HAP-1 (cell line): Measurements from ENCODE around the gene SHF.
"Not testable (repeated sequence)": the region's sequence is repeated elsewhere in the genome, so short reads cannot be mapped to it uniquely, and the experiment has no call there.

Source experiments
- DNase-seq, 2 experiments: peaks; one replicate each; pipeline ENCODE4 v3.0.0-alpha.2; 2016 to 2020; ENCODE audit warnings: low spot score in 2 of 2
- H3K27me3 ChIP-seq: fragments of 250-450 bp; sonication (Bioruptor Pico); 2 replicates; pipeline ENCODE4 v1.5.1; 2020; ENCODE audit warnings: low read depth, mild to moderate bottlenecking, moderate library complexity
- H3K36me3 ChIP-seq: fragments of 250-450 bp; sonication (Bioruptor Pico); replicated peaks from 2 replicates; pipeline ENCODE4 v1.5.1; 2020; ENCODE audit warnings: mild to moderate bottlenecking
- H3K4me1 ChIP-seq: fragments of 250-450 bp; sonication (Bioruptor Pico); 2 replicates; pipeline ENCODE4 v1.5.1; 2020; ENCODE audit warnings: mild to moderate bottlenecking
- H3K4me3 ChIP-seq: fragments of 250-450 bp; sonication (Bioruptor Pico); 2 replicates; pipeline ENCODE4 v1.5.1; 2020; ENCODE audit warnings: mild to moderate bottlenecking, moderate library complexity
- H3K9me3 ChIP-seq: fragments of 250-450 bp; sonication (Bioruptor Pico); 2 replicates; pipeline ENCODE4 v1.5.1; 2020; ENCODE audit warnings: mild to moderate bottlenecking, moderate library complexity
- in situ Hi-C: fragments of 300-500 bp; cut with MboI; formaldehyde crosslinking; loops from 3 replicates; pipeline ENCODE4 v1.14.3; 2020; ENCODE audit warnings: low sequenced_read_pairs, inconsistent platforms, mixed read lengths

The SHF gene

GRCh38 chr15:45140557-45141250 is 47.1 kb downstream of the SHF start:
- Histone ChIP-seq H3K4me1 (peaks cover 5% of the 10 kb centered on the region), H3K36me3 (no peaks in the 10 kb centered on the region), H3K27me3 (no peaks in the 10 kb centered on the region), H3K4me3 (no peak overlapping the region), H3K9me3 (no peaks in the 10 kb centered on the region)
- in situ Hi-C loops = no loop called here
- peak; percentile 24 to 37 for DNase-seq

- no peaks in the 10 kb centered on the region for H3K27me3 ChIP-seq
- no peaks in the 10 kb centered on the region for H3K36me3 ChIP-seq
- H3K9me3 ChIP-seq = no peaks in the 10 kb centered on the region
- peaks cover 5% of the 10 kb centered on the region for H3K4me1 ChIP-seq
- H3K4me3 ChIP-seq = no peak overlapping the region
- no peak for DNase-seq
- in situ Hi-C loops = no loop called here
Measured at GRCh38 chr15:45139770-45140169, 48.0 kb downstream of the SHF start.

- Histone ChIP-seq H3K36me3 (no peaks in the 10 kb centered on the region), H3K4me1 (peaks cover 5% of the 10 kb centered on the region), H3K27me3 (no peaks in the 10 kb centered on the region), H3K9me3 (no peaks in the 10 kb centered on the region), H3K4me3 (no peak overlapping the region)
- in situ Hi-C loops = no loop called here
- DNase-seq = no peak
Measured at GRCh38 chr15:45138814-45139765, 48.7 kb downstream of the SHF start.

- no peak for DNase-seq
- Histone ChIP-seq H3K36me3 (no peaks in the 10 kb centered on the region), H3K4me3 (no peak overlapping the region), H3K9me3 (no peaks in the 10 kb centered on the region), H3K27me3 (no peaks in the 10 kb centered on the region), H3K4me1 (peaks cover 5% of the 10 kb centered on the region)
- in situ Hi-C loops = no loop called here
Measured at GRCh38 chr15:45137703-45138102, 50.1 kb downstream of the SHF start.

- DNase-seq = no peak
- H3K4me1 ChIP-seq = peaks cover 5% of the 10 kb centered on the region
- no peaks in the 10 kb centered on the region for H3K36me3 ChIP-seq
- H3K4me3 ChIP-seq = no peak overlapping the region
- H3K27me3 ChIP-seq = no peaks in the 10 kb centered on the region
- H3K9me3 ChIP-seq = no peaks in the 10 kb centered on the region
- in situ Hi-C loops = no loop called here
Measured at GRCh38 chr15:45136378-45136764, 51.4 kb downstream of the SHF start.

GRCh38 chr15:45135705-45136377 is 51.9 kb downstream of the SHF start:
- H3K4me3 ChIP-seq, in situ Hi-C loops, H3K9me3 ChIP-seq, H3K36me3 ChIP-seq, H3K4me1 ChIP-seq, DNase-seq, H3K27me3 ChIP-seq: not testable (repeated sequence)

- no peaks in the 10 kb centered on the region for H3K27me3 ChIP-seq
- no peak for DNase-seq
- H3K4me1 ChIP-seq = no peaks in the 10 kb centered on the region; the same call in 1 of the 2 replicates
- no peak overlapping the region for H3K4me3 ChIP-seq
- no peaks in the 10 kb centered on the region for H3K9me3 ChIP-seq
- in situ Hi-C loops = no loop called here
- no peaks in the 10 kb centered on the region for H3K36me3 ChIP-seq
Measured at GRCh38 chr15:45134682-45135604, 52.8 kb downstream of the SHF start.

- no peaks in the 10 kb centered on the region for H3K9me3 ChIP-seq
- no peak for DNase-seq
- H3K4me3 ChIP-seq = no peak overlapping the region
- H3K4me1 ChIP-seq = no peaks in the 10 kb centered on the region
- no peaks in the 10 kb centered on the region for H3K27me3 ChIP-seq
- in situ Hi-C loops = no loop called here
- H3K36me3 ChIP-seq = no peaks in the 10 kb centered on the region
Measured at GRCh38 chr15:45134046-45134445, 53.7 kb downstream of the SHF start.

GRCh38 chr15:45133561-45133920 is 54.2 kb downstream of the SHF start:
- Histone ChIP-seq H3K36me3 (no peaks in the 10 kb centered on the region), H3K9me3 (no peaks in the 10 kb centered on the region), H3K4me1 (no peaks in the 10 kb centered on the region), H3K4me3 (no peak overlapping the region), H3K27me3 (no peaks in the 10 kb centered on the region)
- DNase-seq = no peak
- in situ Hi-C loops = no loop called here

- H3K9me3 ChIP-seq = no peaks in the 10 kb centered on the region
- H3K4me1 ChIP-seq = no peaks in the 10 kb centered on the region
- no peak overlapping the region for H3K4me3 ChIP-seq
- no peak for DNase-seq
- no peaks in the 10 kb centered on the region for H3K36me3 ChIP-seq
- 0 out of 2 replicates have a peak, but pooled peaks cover under 1% of the 10 kb centered on the region for H3K27me3 ChIP-seq
- in situ Hi-C loops = no loop called here
Measured at GRCh38 chr15:45132844-45133560, 54.8 kb downstream of the SHF start.

- in situ Hi-C loops = no loop called here
- Histone ChIP-seq H3K4me1 (no peaks in the 10 kb centered on the region), H3K36me3 (no peaks in the 10 kb centered on the region), H3K27me3 (0 out of 2 replicates have a peak, but pooled peaks cover 4% of the 10 kb centered on the region), H3K9me3 (no peaks in the 10 kb centered on the region), H3K4me3 (no peak overlapping the region)
- no peak for DNase-seq
Measured at GRCh38 chr15:45131510-45131909, 56.3 kb downstream of the SHF start.

- no peaks in the 10 kb centered on the region for H3K36me3 ChIP-seq
- no peaks in the 10 kb centered on the region for H3K4me1 ChIP-seq
- in situ Hi-C loops = no loop called here
- 0 out of 2 replicates have a peak, but pooled peaks cover 10% of the 10 kb centered on the region for H3K27me3 ChIP-seq
- no peak for DNase-seq
- H3K4me3 ChIP-seq = no peak overlapping the region
- no peaks in the 10 kb centered on the region for H3K9me3 ChIP-seq
Measured at GRCh38 chr15:45130291-45131000, 57.3 kb downstream of the SHF start.
